Measurements from ENCODE around the gene ATP6V1F.
A peak's percentile ranks its signal among the peaks of the same experiment; 100 is the strongest.

ATP6V1F gene

GRCh38 chr7:128869138-128869943 lies 6.7 kb downstream of the ATP6V1F start:
- DNase-seq, result peak; percentile 26

- DNase-seq, result no peak
Measured at GRCh38 chr7:128869944-128870285, 7.3 kb downstream of the ATP6V1F start.

- DNase-seq, result no peak
Measured at GRCh38 chr7:128871050-128871449, 8.4 kb downstream of the ATP6V1F start.

GRCh38 chr7:128872394-128872824 lies 9.8 kb downstream of the ATP6V1F start:
- no peak for DNase-seq

GRCh38 chr7:128873234-128873633 lies 10.6 kb downstream of the ATP6V1F start:
- DNase-seq, result no peak

- no peak for DNase-seq
Measured at GRCh38 chr7:128874140-128875031, 11.7 kb downstream of the ATP6V1F start.

GRCh38 chr7:128875523-128875948 lies 12.9 kb downstream of the ATP6V1F start:
- no peak for DNase-seq

GRCh38 chr7:128876127-128876526 lies 13.5 kb downstream of the ATP6V1F start:
- DNase-seq, result no peak

- DNase-seq, result no peak
Measured at GRCh38 chr7:128876586-128876977, 13.9 kb downstream of the ATP6V1F start.

GRCh38 chr7:128876978-128877755 lies 14.5 kb downstream of the ATP6V1F start:
- DNase-seq, result no peak

GRCh38 chr7:128877756-128878120 lies 15.1 kb downstream of the ATP6V1F start:
- no peak for DNase-seq

- DNase-seq, result no peak
Measured at GRCh38 chr7:128878226-128879105, 15.8 kb downstream of the ATP6V1F start.

- DNase-seq, result no peak
Measured at GRCh38 chr7:128879461-128879938, 16.8 kb downstream of the ATP6V1F start.

GRCh38 chr7:128879939-128880746 lies 17.5 kb downstream of the ATP6V1F start:
- no peak for DNase-seq

- no peak for DNase-seq
Measured at GRCh38 chr7:128880791-128881457, 18.3 kb downstream of the ATP6V1F start.

GRCh38 chr7:128881458-128882125 lies 18.9 kb downstream of the ATP6V1F start:
- no peak for DNase-seq

GRCh38 chr7:128882134-128882533 lies 19.5 kb downstream of the ATP6V1F start:
- no peak for DNase-seq

- peak; percentile 75 for DNase-seq
Measured at GRCh38 chr7:128883622-128884448, 21.2 kb downstream of the ATP6V1F start.

Measured in CD4-positive, alpha-beta T cell treated with Interferon gamma for 1 hour (primary cell).